ENCODE data around the gene FAM234B.

Gene FAM234B

GRCh38 chr12:13044002-13044905, at the start of gene FAM234B:
FAM234B (plus strand) TSS chr12:13044381; CDS start chr12:13044404, 23 bp downstream.
- DNase-seq, result peak; percentile 79

- DNase-seq, result no peak
Measured at GRCh38 chr12:12995088-12995487, 49.1 kb upstream of the FAM234B start.

- DNase-seq, result no peak
Measured at GRCh38 chr12:12996209-12996608, 48.0 kb upstream of the FAM234B start.

GRCh38 chr12:12997156-12997555, 47.0 kb upstream of the FAM234B start:
- no peak for DNase-seq

GRCh38 chr12:12997734-12998133, 46.4 kb upstream of the FAM234B start:
- no peak for DNase-seq

- no peak for DNase-seq
Measured at GRCh38 chr12:12998248-12998647, 45.9 kb upstream of the FAM234B start.

GRCh38 chr12:12999271-12999958, 44.8 kb upstream of the FAM234B start:
- no peak for DNase-seq

GRCh38 chr12:12999959-13000615, 44.1 kb upstream of the FAM234B start, which contains the start of gene HEBP1:
HEBP1 (minus strand) TSS chr12:13000265; CDS start chr12:13000114, 151 bp downstream.
- peak; percentile 87 for DNase-seq

GRCh38 chr12:13000616-13000924, 43.6 kb upstream of the FAM234B start:
- peak; percentile 74 for DNase-seq

GRCh38 chr12:13000925-13001774, 43.0 kb upstream of the FAM234B start:
- DNase-seq, result peak; percentile 45

- DNase-seq, result no peak
Measured at GRCh38 chr12:13001775-13002040, 42.5 kb upstream of the FAM234B start.

GRCh38 chr12:13002301-13003097, 41.7 kb upstream of the FAM234B start:
- no peak for DNase-seq

GRCh38 chr12:13004361-13004760, 39.8 kb upstream of the FAM234B start:
- no peak for DNase-seq

- no peak for DNase-seq
Measured at GRCh38 chr12:13004986-13005385, 39.2 kb upstream of the FAM234B start.

GRCh38 chr12:13005649-13006048, 38.5 kb upstream of the FAM234B start:
- DNase-seq, result no peak

- no peak for DNase-seq
Measured at GRCh38 chr12:13007496-13008233, 36.5 kb upstream of the FAM234B start.

GRCh38 chr12:13008741-13009380, 35.3 kb upstream of the FAM234B start:
- DNase-seq, result no peak

GRCh38 chr12:13011098-13011497, 33.1 kb upstream of the FAM234B start:
- no peak for DNase-seq

- DNase-seq, result no peak
Measured at GRCh38 chr12:13022851-13023271, 21.3 kb upstream of the FAM234B start.

- no peak for DNase-seq
Measured at GRCh38 chr12:13023811-13024530, 20.2 kb upstream of the FAM234B start.

Data from NCI-H1105 (cell line).